Esophagus (tissue), 2 donors: Measurements from ENCODE around the gene SCGB1A1. TPM values are rescaled to one million over a fixed set of nuclear protein-coding genes. Genes with fewer than 3 reads are reported as not detected.

Source experiments
- H3K27ac ChIP-seq, 2 donors: one replicate each; pipeline ENCODE4 v1.5.1; 2013; ENCODE audit warnings: low read depth in 2 of 2, mild to moderate bottlenecking in 2 of 2, inconsistent platforms in 1 of 2, low read length in 1 of 2, moderate library complexity in 1 of 2
- H3K27me3 ChIP-seq, 2 donors: one replicate each; pipeline ENCODE4 v1.6.1; 2013; ENCODE audit warnings: low read length in 2 of 2, control low read depth in 1 of 2, mild to moderate bottlenecking in 1 of 2; ENCODE audit not compliant: insufficient read depth in 2 of 2, control insufficient read depth in 1 of 2
- H3K36me3 ChIP-seq, 2 donors: one replicate each; pipeline ENCODE4 v1.6.1; 2013; ENCODE audit warnings: low read length in 1 of 2; ENCODE audit not compliant: control insufficient read depth in 2 of 2, insufficient read depth in 2 of 2
- H3K4me1 ChIP-seq, 2 donors: one replicate each; pipeline ENCODE4 v1.6.1; 2013; ENCODE audit warnings: low read length in 1 of 2; ENCODE audit not compliant: control insufficient read depth in 2 of 2, insufficient read depth in 2 of 2
- H3K4me3 ChIP-seq, 2 donors: one replicate each; pipeline ENCODE4 v1.5.1; 2013; ENCODE audit warnings: low read length in 2 of 2, mild to moderate bottlenecking in 2 of 2, low read depth in 1 of 2, moderate library complexity in 1 of 2
- H3K9me3 ChIP-seq, 2 donors: one replicate each; pipeline ENCODE4 v1.6.1; 2013; ENCODE audit warnings: mild to moderate bottlenecking in 2 of 2, low read depth in 1 of 2, low read length in 1 of 2, moderate library complexity in 1 of 2; ENCODE audit not compliant: control insufficient read depth in 2 of 2, insufficient read depth in 1 of 2
- WGBS, 2 donors: extraction: QIAGEN DNeasy Blood & Tissue Kit; methylation state at CpG; one replicate each; pipeline ENCODE4 v1.1.7; 2013; 5-methylcytosine and 5-hydroxymethylcytosine counted together
- polyA plus RNA-seq, 2 donors: library from polyadenylated mRNA; stranded (reverse); fragments of 200-250 nt; gene quantifications; one replicate each; pipeline ENCODE4 v1.2.3, GENCODE V29; 2013
- donor health status: healthy with polysubstance abuse.
- donor health status: Bipolar disorder and iron deficiency.

SCGB1A1 gene
- polyA plus RNA-seq, 2 donors: 4.8 to 5.5 TPM

DNA sequence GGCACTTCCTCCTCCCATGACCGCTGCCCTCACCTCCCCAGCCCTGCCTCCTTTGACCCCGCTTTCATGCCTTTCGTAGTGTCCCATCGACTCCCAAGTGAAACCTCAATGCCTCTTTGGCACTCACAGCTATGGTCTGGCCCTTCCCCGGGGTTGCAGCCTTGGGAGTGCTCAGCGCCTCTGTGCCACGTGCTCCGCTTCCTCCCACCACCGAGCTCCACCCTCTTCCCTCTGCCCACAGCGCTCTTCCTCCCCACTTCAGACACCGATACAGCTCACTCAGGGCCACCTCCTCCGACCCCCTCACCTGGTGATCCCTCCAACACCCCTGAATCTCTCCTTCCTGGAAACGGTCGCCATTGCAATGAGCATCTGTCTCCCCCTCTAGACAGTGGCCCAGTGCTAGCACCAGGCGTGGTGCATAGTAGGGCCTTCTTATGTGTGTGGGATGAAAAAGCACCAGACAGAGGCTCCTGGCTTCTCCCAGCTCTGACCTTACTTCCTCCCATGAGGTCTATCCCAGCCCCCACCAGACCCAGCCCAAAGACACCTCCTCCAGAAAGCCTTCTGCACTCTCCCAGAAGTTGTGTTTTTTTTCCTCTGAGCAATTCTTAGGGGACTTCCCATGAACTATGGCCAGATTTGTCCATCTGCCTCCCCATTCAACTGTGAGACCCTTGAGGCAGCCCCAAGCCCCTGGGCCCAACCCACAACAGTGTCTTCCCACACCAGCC, 16.4 kb upstream of the SCGB1A1 start:
- no peaks in the 10 kb centered on the region for H3K27me3 ChIP-seq
- no peaks in the 10 kb centered on the region for H3K9me3 ChIP-seq
- 26 to 37% methylated on average over 15 of the region's 15 CpGs for WGBS, 2 donors
- no peaks in the 10 kb centered on the region for H3K36me3 ChIP-seq
- peak overlapping the region in 1 of 2 donors; percentile 13 for H3K4me3 ChIP-seq
- H3K4me1 ChIP-seq: peaks cover 26 to 51% of the 10 kb centered on the region in 2 donors
- peak overlapping the region; percentile 91 to 94 for H3K27ac ChIP-seq

DNA sequence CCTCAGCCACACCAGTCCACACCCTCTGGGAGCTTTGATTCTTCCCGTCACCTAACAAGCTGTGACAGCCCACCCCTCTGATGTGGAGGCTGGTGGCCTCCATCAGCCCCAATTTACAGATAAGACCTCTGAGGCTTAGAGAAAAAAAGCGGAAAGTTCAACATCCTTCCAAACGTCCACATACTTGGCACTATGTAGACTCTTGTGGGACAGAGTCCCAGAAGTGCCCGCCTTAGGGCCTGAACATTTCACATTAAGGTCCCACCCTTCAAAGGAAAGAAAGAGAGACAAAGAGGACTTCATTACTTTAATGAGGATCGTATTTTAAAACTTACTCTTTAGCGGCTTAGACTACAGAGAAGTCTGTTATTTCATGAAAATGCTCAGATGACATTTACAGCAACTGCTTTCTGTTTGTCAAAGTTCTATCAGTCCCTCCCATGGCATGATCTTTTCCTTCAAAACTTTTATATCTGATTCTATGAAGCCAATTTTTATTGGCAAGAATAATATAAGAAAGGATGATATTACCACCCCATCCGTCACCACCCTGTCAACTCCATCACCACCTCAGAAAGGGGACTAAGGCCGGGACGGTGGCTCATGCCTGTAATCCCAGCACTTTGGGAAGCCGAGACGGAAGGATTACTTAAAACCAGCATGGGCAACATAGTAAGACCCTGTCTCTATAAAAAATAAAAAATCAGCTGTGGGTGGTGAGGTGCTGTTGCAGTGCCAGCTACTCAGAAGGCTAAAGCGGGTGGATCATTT, 15.7 kb upstream of the SCGB1A1 start:
- Histone ChIP-seq H3K27me3 (no peaks in the 10 kb centered on the region), H3K4me1 (peaks cover 23 to 46% of the 10 kb centered on the region in 2 donors), H3K36me3 (no peaks in the 10 kb centered on the region), H3K27ac (peak overlapping the region; percentile 91 to 94), H3K9me3 (no peaks in the 10 kb centered on the region), H3K4me3 (no peak overlapping the region)
- 40 to 56% methylated on average over 12 of the region's 12 CpGs for WGBS, 2 donors

DNA sequence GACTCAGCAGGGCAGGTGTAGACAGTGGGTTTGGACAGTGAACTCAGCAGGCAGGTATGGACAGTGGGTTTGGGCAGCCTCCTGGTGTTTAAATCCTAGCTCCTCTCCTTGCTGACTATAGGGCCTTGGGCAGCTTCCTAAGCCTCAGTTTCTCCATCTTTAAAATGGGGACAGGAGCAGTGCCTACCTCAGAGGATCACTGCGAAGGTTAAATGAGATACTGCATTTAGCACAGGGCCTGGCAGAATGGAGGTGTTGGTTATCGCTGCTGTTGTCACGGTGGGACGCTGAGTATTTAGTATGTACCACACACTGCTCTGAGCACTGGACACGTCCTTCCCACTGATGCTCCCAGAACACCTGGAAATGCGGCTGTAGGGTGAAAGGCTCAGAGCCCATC, 14.4 kb upstream of the SCGB1A1 start:
- H3K27ac ChIP-seq: no peak overlapping the region
- H3K27me3 ChIP-seq: no peaks in the 10 kb centered on the region
- 93 to 96% methylated on average over 6 of the region's 6 CpGs for WGBS, 2 donors
- no peaks in the 10 kb centered on the region for H3K36me3 ChIP-seq
- no peaks in the 10 kb centered on the region for H3K9me3 ChIP-seq
- H3K4me1 ChIP-seq: peaks cover 19 to 34% of the 10 kb centered on the region in 2 donors
- H3K4me3 ChIP-seq: no peak overlapping the region

DNA sequence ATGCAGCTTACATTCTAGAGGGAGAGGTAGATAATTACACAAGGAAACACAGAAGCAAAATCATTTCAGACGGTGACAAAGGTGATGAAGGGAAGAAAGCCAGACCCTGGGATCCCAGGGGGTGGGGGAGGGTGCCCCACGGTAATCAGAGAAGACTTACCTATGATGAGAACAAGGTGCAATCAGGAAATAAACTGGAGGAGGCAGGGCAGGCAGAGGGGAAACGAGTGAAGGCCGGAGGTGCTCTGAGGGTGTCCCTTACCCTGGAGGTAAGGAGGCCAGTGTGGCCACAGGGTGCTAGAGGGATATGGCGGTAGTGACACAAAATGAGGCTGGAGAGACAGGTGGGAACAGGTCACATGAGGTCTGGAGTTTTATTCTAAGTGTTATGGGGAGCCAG, 13.9 kb upstream of the SCGB1A1 start:
- no peaks in the 10 kb centered on the region for H3K9me3 ChIP-seq
- WGBS, 2 donors: 78 to 85% methylated on average over 5 of the region's 5 CpGs
- no peak overlapping the region for H3K27ac ChIP-seq

GRCh38 chr11:62406034-62406433, 12.8 kb upstream of the SCGB1A1 start:
- H3K27ac ChIP-seq: no peak overlapping the region
- no peaks in the 10 kb centered on the region for H3K36me3 ChIP-seq
- H3K27me3 ChIP-seq: no peaks in the 10 kb centered on the region
- no peaks in the 10 kb centered on the region for H3K9me3 ChIP-seq
- 62 to 63% methylated on average over 4 of the region's 4 CpGs for WGBS, 2 donors
- no peak overlapping the region for H3K4me3 ChIP-seq
- peaks cover 12 to 28% of the 10 kb centered on the region in 2 donors for H3K4me1 ChIP-seq

More for the DNA sequence above, 13.9 kb upstream of the SCGB1A1 start:
- Histone ChIP-seq H3K27me3 (no peaks in the 10 kb centered on the region), H3K36me3 (no peaks in the 10 kb centered on the region), H3K4me3 (no peak overlapping the region), H3K4me1 (peaks cover 17 to 33% of the 10 kb centered on the region in 2 donors)

- Histone ChIP-seq H3K36me3 (no peaks in the 10 kb centered on the region), H3K4me3 (no peak overlapping the region), H3K27me3 (no peaks in the 10 kb centered on the region), H3K9me3 (no peaks in the 10 kb centered on the region), H3K4me1 (peaks cover 7 to 23% of the 10 kb centered on the region in 2 donors), H3K27ac (peak overlapping the region in 1 of 2 donors; percentile 70)
- 75 to 76% methylated on average over 8 of the region's 8 CpGs for WGBS, 2 donors
Observed at GRCh38 chr11:62409831-62410230, 9.0 kb upstream of the SCGB1A1 start.

DNA sequence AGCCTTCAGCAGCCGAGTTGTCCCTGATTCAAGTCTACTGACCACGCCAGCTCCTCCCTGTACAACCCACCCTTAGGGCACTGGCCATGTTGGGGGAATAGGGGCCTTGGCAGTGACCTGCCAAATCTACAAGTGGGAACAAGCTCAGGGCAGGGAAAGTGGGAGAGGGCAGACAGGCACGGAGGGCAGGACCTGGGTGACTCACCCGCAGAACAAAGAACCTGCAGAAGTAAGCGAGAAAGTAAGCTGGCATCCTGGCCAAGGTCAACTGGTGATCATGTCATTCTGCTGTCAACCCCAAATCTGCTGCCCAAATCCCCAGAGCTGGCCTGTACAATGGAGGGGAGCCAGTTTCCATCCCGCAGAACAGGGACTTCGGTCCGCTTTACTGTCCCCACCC, 7.9 kb upstream of the SCGB1A1 start:
- H3K27ac ChIP-seq: peak overlapping the region; percentile 89 to 97
- peaks cover 7 to 23% of the 10 kb centered on the region in 2 donors for H3K4me1 ChIP-seq
- WGBS, 2 donors: 47 to 73% methylated on average over 8 of the region's 8 CpGs
- no peaks in the 10 kb centered on the region for H3K36me3 ChIP-seq
- H3K4me3 ChIP-seq: no peak overlapping the region
- no peaks in the 10 kb centered on the region for H3K9me3 ChIP-seq
- no peaks in the 10 kb centered on the region for H3K27me3 ChIP-seq

DNA sequence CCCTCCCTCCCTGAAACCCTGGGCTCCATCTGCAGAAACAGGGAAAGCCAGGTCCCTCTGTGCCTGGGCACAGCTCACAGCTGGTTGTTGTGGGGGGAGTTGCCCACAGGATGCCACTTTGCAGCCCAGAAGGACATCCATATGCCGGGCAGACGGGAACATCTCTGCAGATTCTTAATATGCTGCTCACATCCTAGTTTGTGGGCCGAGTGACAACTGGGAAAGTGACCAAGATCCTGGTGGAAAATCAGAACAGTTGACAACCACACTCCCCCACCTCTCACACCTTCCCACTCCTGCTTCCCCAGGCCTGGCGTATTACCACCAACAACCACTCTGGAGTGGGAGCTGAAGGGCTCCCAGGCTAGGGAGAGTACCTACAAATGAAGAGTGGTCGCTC, 7.3 kb upstream of the SCGB1A1 start:
- peak overlapping the region; percentile 89 to 97 for H3K27ac ChIP-seq
- no peaks in the 10 kb centered on the region for H3K9me3 ChIP-seq
- 50 to 74% methylated on average over 5 of the region's 5 CpGs for WGBS, 2 donors
- H3K4me3 ChIP-seq: no peak overlapping the region
- H3K36me3 ChIP-seq: no peaks in the 10 kb centered on the region
- peaks cover 7 to 23% of the 10 kb centered on the region in 2 donors for H3K4me1 ChIP-seq
- no peaks in the 10 kb centered on the region for H3K27me3 ChIP-seq

GRCh38 chr11:62413060-62413696, 5.7 kb upstream of the SCGB1A1 start:
- no peak overlapping the region for H3K4me3 ChIP-seq
- peak overlapping the region; percentile 83 to 94 for H3K27ac ChIP-seq
- no peaks in the 10 kb centered on the region for H3K27me3 ChIP-seq
- no peaks in the 10 kb centered on the region for H3K36me3 ChIP-seq
- H3K9me3 ChIP-seq: no peaks in the 10 kb centered on the region
- H3K4me1 ChIP-seq: peaks cover 7 to 23% of the 10 kb centered on the region in 2 donors
- WGBS, 2 donors: 43 to 44% methylated on average over 8 of the region's 8 CpGs
